Tibial nerve (tissue), 4 donors: ENCODE results near the gene DYRK1A.

ENCODE experiments used
- EP300 ChIP-seq, 2 donors: sonication (generic); formaldehyde crosslinking; IDR thresholded peaks; one replicate each; pipeline ENCODE4 v1.6.1; 2017; ENCODE audit warnings: antibody characterized with exemption in 2 of 2, mild to moderate bottlenecking in 1 of 2
- TF ChIP-seq, protein P1 (sequence below), 5 experiments: fragments of 200-600 bp in 3 of 5; fragments of 450-650 bp in 2 of 5; sonication (generic) in 3 of 5; IDR thresholded peaks; one replicate each; pipeline ENCODE4 v1.5.1; 2016 to 2019; ENCODE audit warnings: antibody characterized with exemption in 5 of 5, mild to moderate bottlenecking in 3 of 5, moderate library complexity in 2 of 5

DNA sequence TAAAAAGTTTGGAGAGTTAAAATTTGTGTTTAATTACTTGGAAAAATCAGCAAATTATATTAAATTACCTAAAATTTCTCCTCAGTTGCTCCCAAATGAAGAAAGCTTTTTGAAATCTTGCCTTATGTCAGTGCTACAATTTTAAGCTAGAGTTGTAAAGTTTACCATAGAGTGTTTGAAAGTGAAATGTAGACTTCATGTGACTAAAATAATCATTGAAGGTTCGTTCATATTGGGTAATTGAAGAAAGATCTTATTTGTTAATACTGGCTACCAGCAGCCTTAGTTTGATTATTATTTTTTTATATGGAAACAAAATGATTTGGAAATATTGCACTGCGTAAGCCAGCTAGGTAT is 4.4 kb downstream of the DYRK1A start:
- TF ChIP-seq, protein P1, sequence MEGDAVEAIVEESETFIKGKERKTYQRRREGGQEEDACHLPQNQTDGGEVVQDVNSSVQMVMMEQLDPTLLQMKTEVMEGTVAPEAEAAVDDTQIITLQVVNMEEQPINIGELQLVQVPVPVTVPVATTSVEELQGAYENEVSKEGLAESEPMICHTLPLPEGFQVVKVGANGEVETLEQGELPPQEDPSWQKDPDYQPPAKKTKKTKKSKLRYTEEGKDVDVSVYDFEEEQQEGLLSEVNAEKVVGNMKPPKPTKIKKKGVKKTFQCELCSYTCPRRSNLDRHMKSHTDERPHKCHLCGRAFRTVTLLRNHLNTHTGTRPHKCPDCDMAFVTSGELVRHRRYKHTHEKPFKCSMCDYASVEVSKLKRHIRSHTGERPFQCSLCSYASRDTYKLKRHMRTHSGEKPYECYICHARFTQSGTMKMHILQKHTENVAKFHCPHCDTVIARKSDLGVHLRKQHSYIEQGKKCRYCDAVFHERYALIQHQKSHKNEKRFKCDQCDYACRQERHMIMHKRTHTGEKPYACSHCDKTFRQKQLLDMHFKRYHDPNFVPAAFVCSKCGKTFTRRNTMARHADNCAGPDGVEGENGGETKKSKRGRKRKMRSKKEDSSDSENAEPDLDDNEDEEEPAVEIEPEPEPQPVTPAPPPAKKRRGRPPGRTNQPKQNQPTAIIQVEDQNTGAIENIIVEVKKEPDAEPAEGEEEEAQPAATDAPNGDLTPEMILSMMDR (IDR thresholded peaks at IDR 0.05): no peak
- TF ChIP-seq EP300 (IDR thresholded peaks at IDR 0.05): no peak
